Measurements from ENCODE around the gene DDR1.

GRCh38 chr6:30926644-30927043 is 42.3 kb downstream of the DDR1 start:
- no peak for TF ChIP-seq ZNF462 (CRISPR knock-in tag; IDR thresholded peaks at IDR 0.05)
- no peak for TF ChIP-seq CTCF (conservative IDR thresholded peaks at IDR 0.05; ENCODE audit: low read depth in 2 of 2)
- no peak for TF ChIP-seq ETS1 (IDR thresholded peaks at IDR 0.05)
- no peak for TF ChIP-seq POLR2AphosphoS5 (IDR thresholded peaks at IDR 0.05; ENCODE audit: low read depth)
- no peak for TF ChIP-seq EZH2 (IDR thresholded peaks at IDR 0.05; ENCODE audit: low read depth, unreplicated experiment)
- TF ChIP-seq CREB1 (CRISPR knock-in tag; IDR thresholded peaks at IDR 0.05; ENCODE audit: low read depth): no peak
- TF ChIP-seq REST (IDR thresholded peaks at IDR 0.05; ENCODE audit: unreplicated experiment): no peak
- TF ChIP-seq ZNF114 (CRISPR knock-in tag; IDR thresholded peaks at IDR 0.05): no peak

Measured in GM23338 (cell line).